K562 (cell line): ENCODE data around the gene IFNA16. TPM values are rescaled to one million over a fixed set of nuclear protein-coding genes. Genes with fewer than 3 reads are reported as not detected.
"Not testable (repeated sequence)": the region's sequence is repeated elsewhere in the genome, so short reads cannot be mapped to it uniquely, and the experiment has no call there.

ENCODE experiments used
- ATAC-seq: fragments of 200-7000 bp; cut with Tn5 transposase; 3 replicates; pipeline ENCODE4 v1.9.1; 2020; ENCODE audit warnings: moderate library complexity
- BruUV-seq: library from RNA; stranded (reverse); fragments of 400-500 nt; replicated peaks from 2 replicates; lab custom pipeline; 2021; lab: Mats Ljungman, UMichigan
- CTCF ChIA-PET: fragments of 300-600 bp; formaldehyde crosslinking; extraction: SDS; loops from one replicate; lab custom pipeline; 2021; ENCODE audit warnings: low intra/inter-chr PET ratio; lab: Yijun Ruan, JAX
- POLR2A ChIA-PET: fragments of 300-600, 350-650 bp; sonication (Branson Sonifier 250); formaldehyde crosslinking; extraction: SDS; loops from one replicate; lab custom pipeline; 2021; ENCODE audit warnings: antibody characterized with exemption, inconsistent platforms; lab: Yijun Ruan, JAX
- DNase-seq, 4 experiments: peaks; one replicate each; pipeline versions ENCODE4 v3.0.0 to v3.0.0-alpha.2; 2011 to 2018; ENCODE audit warnings: low spot score in 3 of 4, mixed read lengths in 3 of 4; ENCODE audit errors: extremely low read depth in 1 of 4
- FAIRE-seq: peaks from 2 replicates; lab custom pipeline; 2011; peaks lifted over from hg19 to GRCh38; lab: Jason Lieb, UNC
- H2AFZ ChIP-seq: 2 replicates; pipeline ENCODE4 v1.6.0; 2011; ENCODE audit warnings: low read depth, low read length, control low read depth, inconsistent platforms
- H3K27ac ChIP-seq: fragments of 200-600 bp; 3 replicates; pipeline ENCODE4 v1.8.0; 2011; ENCODE audit warnings: low read depth, mild to moderate bottlenecking, control low read depth, inconsistent platforms, low read length, moderate library complexity, mixed read lengths; ENCODE audit errors: extremely low read depth
- H3K27me3 ChIP-seq, 2 experiments: fragments of 300-600 bp in 1 of 2; 2 replicates in 1 of 2; 3 replicates in 1 of 2; pipeline versions ENCODE4 v1.6.0 to v1.8.0; 2011; ENCODE audit warnings: inconsistent platforms in 2 of 2, low read length in 2 of 2, mild to moderate bottlenecking in 1 of 2, mixed read lengths in 1 of 2, moderate library complexity in 1 of 2; ENCODE audit not compliant: control insufficient read depth in 2 of 2, insufficient read depth in 2 of 2
- H3K36me3 ChIP-seq: fragments of 300-600 bp; 3 replicates; pipeline ENCODE4 v1.8.0; 2011; ENCODE audit warnings: mild to moderate bottlenecking, low read length, inconsistent platforms; ENCODE audit not compliant: control insufficient read depth, insufficient read depth
- H3K4me1 ChIP-seq, 2 experiments: fragments of 200-600 bp in 1 of 2; replicated peaks in 1 of 2; 2 replicates in 1 of 2; 3 replicates in 1 of 2; pipeline versions ENCODE4 v1.5.1 to v1.8.0; 2011; ENCODE audit warnings: inconsistent platforms in 2 of 2, low read length in 2 of 2, mild to moderate bottlenecking in 1 of 2, mixed read lengths in 1 of 2, moderate library complexity in 1 of 2; ENCODE audit not compliant: control insufficient read depth in 2 of 2, insufficient read depth in 2 of 2
- H3K4me2 ChIP-seq: 2 replicates; pipeline ENCODE4 v1.6.1; 2011; ENCODE audit warnings: low read length, control low read depth, inconsistent platforms, mixed read lengths; ENCODE audit not compliant: insufficient read depth
- H3K4me3 ChIP-seq: fragments of 200-600 bp; sonication (generic), shearing (Covaris generic); 2 replicates; pipeline ENCODE4 v1.5.1; 2016; ENCODE audit warnings: control low read depth, inconsistent platforms
- H3K79me2 ChIP-seq: fragments of 200-600 bp; 3 replicates; pipeline ENCODE4 v1.8.0; 2011; ENCODE audit warnings: low read length, inconsistent platforms; ENCODE audit not compliant: control insufficient read depth, insufficient read depth
- H3K9ac ChIP-seq, 2 experiments: 2 replicates each; pipeline versions ENCODE4 v1.6.0 to v1.6.1; 2011; ENCODE audit warnings: low read depth in 2 of 2, low read length in 2 of 2, control low read depth in 1 of 2, inconsistent platforms in 1 of 2, mild to moderate bottlenecking in 1 of 2, mixed read lengths in 1 of 2; ENCODE audit not compliant: insufficient read depth in 1 of 2
- H3K9me1 ChIP-seq: one replicate; pipeline ENCODE4 v1.6.0; 2011; ENCODE audit warnings: inconsistent platforms, mild to moderate bottlenecking, low read length, moderate library complexity; ENCODE audit not compliant: control insufficient read depth, insufficient read depth
- H3K9me3 ChIP-seq: replicated peaks from 2 replicates; pipeline ENCODE4 v1.5.1; 2011; ENCODE audit warnings: low read depth, low read length, inconsistent platforms; ENCODE audit not compliant: control insufficient read depth, insufficient read depth
- H4K20me1 ChIP-seq: replicated peaks from 2 replicates; pipeline ENCODE4 v1.6.1; 2011; ENCODE audit warnings: low read length, inconsistent platforms, mixed read lengths; ENCODE audit not compliant: control insufficient read depth, insufficient read depth
- DMBX1 ChIP-seq: fragments of 250-450 bp; sonication (Bioruptor Pico); IDR thresholded peaks from 2 replicates; pipeline ENCODE4 v1.8.0; 2022; ENCODE audit warnings: inconsistent platforms, mild to moderate bottlenecking, moderate library complexity, borderline replicate concordance
- MCM7 ChIP-seq, 2 experiments: fragments of 450-650 bp; IDR thresholded peaks; 2 replicates each; pipeline ENCODE4 v1.6.1; 2016 to 2018
- PURB ChIP-seq: sonication (generic); formaldehyde crosslinking; IDR thresholded peaks from 2 replicates; pipeline ENCODE4 v1.9.0; 2021; ENCODE audit warnings: low read depth, mild to moderate bottlenecking, missing genetic modification reagents
- RAD21 ChIP-seq, 2 experiments: fragments of 250-450 bp in 1 of 2; fragments of 450-650 bp in 1 of 2; sonication (Bioruptor Pico) in 1 of 2; formaldehyde crosslinking in 1 of 2; IDR thresholded peaks in 1 of 2; conservative IDR thresholded peaks in 1 of 2; 2 replicates each; pipeline versions ENCODE4 v1.4.0 to v1.8.0; 2020 to 2022; ENCODE audit warnings: mild to moderate bottlenecking in 2 of 2, moderate library complexity in 1 of 2
- SAFB ChIP-seq: fragments of 200-400 bp; formaldehyde crosslinking; IDR thresholded peaks from 2 replicates; pipeline ENCODE4 v1.6.1; 2017; ENCODE audit warnings: low read depth, low read length, borderline replicate concordance
- SIN3B ChIP-seq: fragments of 450-650 bp; IDR thresholded peaks from 2 replicates; pipeline ENCODE4 v1.6.1; 2017; ENCODE audit warnings: low read depth, mild to moderate bottlenecking, moderate library complexity
- ZBTB7A ChIP-seq: IDR thresholded peaks from 2 replicates; pipeline ENCODE4 v1.6.1; 2011; ENCODE audit warnings: low read depth, mild to moderate bottlenecking, low read length, moderate library complexity, borderline replicate concordance; ENCODE audit not compliant: control insufficient read depth
- ZEB2 ChIP-seq: fragments of 450-650 bp; IDR thresholded peaks from 2 replicates; pipeline ENCODE4 v1.6.1; 2016
- ZNF146 ChIP-seq: IDR thresholded peaks from one replicate; pipeline ENCODE4 v1.6.1; 2018; ENCODE audit warnings: missing compliant biosample characterization; ENCODE audit not compliant: unreplicated experiment
- ZNF324 ChIP-seq: fragments of 250-450 bp; sonication (Bioruptor Pico); IDR thresholded peaks from 2 replicates; pipeline ENCODE4 v1.4.0; 2020; ENCODE audit warnings: mild to moderate bottlenecking
- WGBS: fragments of 100-300 bp; shearing (Covaris generic); methylation state at CpG from one replicate; pipeline ENCODE4 v1.1.6; 2016; ENCODE audit warnings: low coverage, mixed read lengths; ENCODE audit not compliant: insufficient coverage; ENCODE audit errors: missing lambda C conversion rate; 5-methylcytosine and 5-hydroxymethylcytosine counted together
- in situ Hi-C: fragments of 300-500 bp; cut with MboI; formaldehyde crosslinking; loops from 4 replicates; pipeline ENCODE4 v1.15.0; 2018; ENCODE audit warnings: inconsistent platforms, mixed read lengths
- intact Hi-C: fragments of 100-400 bp; cut with micrococcal nuclease; formaldehyde crosslinking; loops from 2 replicates; pipeline ENCODE4 v1.14.2; 2022
- polyA plus RNA-seq, 8 experiments: library from polyadenylated mRNA; depleted of rRNA in 4 of 8; stranded (reverse) in 5 of 8; unstranded in 3 of 8; fragments of >200 nt; fragmentation: Nextera tagmentation in 2 of 8; fragmentation: Illumina TruSeq in 1 of 8; extraction: Ambion mirVana in 2 of 8; extraction: Trizol in 1 of 8; gene quantifications; 2 replicates each; pipeline versions ENCODE4 v1.2.1 to v1.2.3, GENCODE V29; 2011 to 2014; ENCODE audit warnings: inconsistent platforms in 1 of 8, missing spikeins in 1 of 8
- total RNA-seq, 7 experiments: library from RNA; depleted of rRNA in 6 of 7; stranded (reverse); fragments of >200 nt in 6 of 7; fragmentation: Illumina TruSeq in 2 of 7; extraction: Trizol in 2 of 7; gene quantifications; 2 replicates each; pipeline versions ENCODE4 v1.2.1 to v1.2.3, GENCODE V29; 2011 to 2021; ENCODE audit warnings: low replicate concordance in 1 of 7

The IFNA16 gene
- total and polyA plus RNA-seq, 9 of the 15 experiments (the other 6 are each of a cell fraction or from before 2014, with no cell fraction given) = not detected

- DNase-seq (no peak), ATAC-seq (no peak), FAIRE-seq (no peak)
- no peak within 1 kb of the TSS for H3K27ac ChIP-seq
- no peaks in the 10 kb centered on the region for H3K79me2 ChIP-seq
- no peak within 1 kb of the TSS for H3K4me3 ChIP-seq
- CTCF ChIA-PET = no interaction called here
- no peak for TF ChIP-seq ZNF324 (CRISPR knock-in tag)
- no peak for TF ChIP-seq MCM7 (IDR thresholded peaks at IDR 0.05)
- TF ChIP-seq SAFB = no peak
- TF ChIP-seq ZEB2 = no peak
- TF ChIP-seq SIN3B = no peak
- no peak for TF ChIP-seq RAD21 (CRISPR knock-in tag; conservative IDR thresholded peaks at IDR 0.05 in 1 of 2, IDR thresholded peaks at IDR 0.05 in 1 of 2)
- no peak for TF ChIP-seq ZNF146 (CRISPR knock-in tag)
- TF ChIP-seq DMBX1 (CRISPR knock-in tag) = no peak
- TF ChIP-seq ZBTB7A = no peak
- no peak for TF ChIP-seq PURB
- no peak within 1 kb of the TSS for H3K4me2 ChIP-seq
- no peaks in the 10 kb centered on the region for H3K4me1 ChIP-seq
- H4K20me1 ChIP-seq = no peaks in the 10 kb centered on the region
- H3K9me3 ChIP-seq = no peaks in the 10 kb centered on the region
- POLR2A ChIA-PET = no interaction called here
- H3K27me3 ChIP-seq = no peaks in the 10 kb centered on the region
- no peak within 1 kb of the TSS for H3K9ac ChIP-seq
- no CpG with 5 or more reads among the region's 2 CpGs for WGBS
- in situ Hi-C loops = no loop called here
- H3K36me3 ChIP-seq = no peaks in the 10 kb centered on the region
- H2AFZ ChIP-seq = no peak within 1 kb of the TSS
- BruUV-seq = no TSS peak
- intact Hi-C loops = no loop called here
- H3K9me1 ChIP-seq = no peaks in the 10 kb centered on the region
Observed at GRCh38 chr9:21228122-21228521, 11.0 kb upstream of the IFNA16 start, which contains the start of gene IFNA17. Gene IFNA17 (minus strand): TSS chr9:21228222. CDS start chr9:21228173, 49 bp downstream.

- H3K36me3 ChIP-seq, DNase-seq, H2AFZ ChIP-seq, H3K4me1 ChIP-seq, H3K9me1 ChIP-seq, H3K79me2 ChIP-seq, in situ Hi-C loops, BruUV-seq, H3K9me3 ChIP-seq, CTCF ChIA-PET, H3K9ac ChIP-seq, H3K27me3 ChIP-seq, H3K4me2 ChIP-seq, ATAC-seq, POLR2A ChIA-PET, FAIRE-seq, H3K27ac ChIP-seq, intact Hi-C loops, H3K4me3 ChIP-seq, H4K20me1 ChIP-seq: not testable (repeated sequence)
- WGBS = no CpG with 5 or more reads among the region's 5 CpGs
Observed at GRCh38 chr9:21213411-21214326, 3.4 kb downstream of the IFNA16 start.
